ENCODE data around the gene DOK3. TPM values are rescaled to one million over a fixed set of nuclear protein-coding genes. Genes with fewer than 3 reads are reported as not detected.
A peak's percentile ranks its signal among the peaks of the same experiment; 100 is the strongest.

DOK3 gene
- total and polyA plus RNA-seq, 2 experiments from 2014 or later, result 2.2 to 11.1 TPM

- Histone ChIP-seq H3K79me2 (replicated peaks; ENCODE audit: insufficient read depth) (peaks cover under 1% of the 10 kb centered on the region; the same call in 1 of the 2 replicates), H3F3A (replicated peaks; ENCODE audit: low read depth) (peaks cover 19% of the 10 kb centered on the region), H3K27ac (ENCODE audit: low read depth) (0 out of 2 replicates have a peak overlapping the region, but pooled peaks have one; percentile 45), H3K36me3 (ENCODE audit: insufficient read depth) (no peaks in the 10 kb centered on the region), H3K27me3 (ENCODE audit: insufficient read depth) (no peaks in the 10 kb centered on the region), H4K20me1 (replicated peaks; ENCODE audit: insufficient read depth) (no peaks in the 10 kb centered on the region; the same call in 1 of the 2 replicates), H3K9me2 (ENCODE audit: insufficient read depth) (no peaks in the 10 kb centered on the region), H3K4me2 (no peak overlapping the region), H3K4me1 (ENCODE audit: insufficient read depth) (peaks cover 20% of the 10 kb centered on the region), H2AFZ (no peak overlapping the region), H3K4me3 (no peak overlapping the region)
- Mint-ChIP-seq H3K9me3 (no peaks in the 10 kb centered on the region), H3K36me3 (ENCODE audit: low read depth) (peaks cover 17% of the 10 kb centered on the region), H3K27me3 (ENCODE audit: insufficient read depth, low read depth, poor library complexity) (peaks cover 26% of the 10 kb centered on the region), H3K27ac (peak overlapping the region; percentile 88; the same call in 1 of the 2 replicates), H3K4me3 (no peak overlapping the region; the same call in 2 of the 3 replicates), H3K4me1 (peaks cover 38% of the 10 kb centered on the region)
- no peak for DNase-seq (ENCODE audit: low spot score)
- no peak for ATAC-seq
- TF ChIP-seq CREB1 (CRISPR knock-in tag; IDR thresholded peaks at IDR 0.05; ENCODE audit: low read depth) (no peak), ZNF331 (CRISPR knock-in tag; IDR thresholded peaks at IDR 0.05; ENCODE audit: low read depth) (no peak), NANOG (IDR thresholded peaks at IDR 0.05; ENCODE audit: borderline replicate concordance) (no peak), CTCF (conservative IDR thresholded peaks at IDR 0.05; ENCODE audit: low read depth in 2 of 2) (no peak), JUNB (IDR thresholded peaks at IDR 0.05; ENCODE audit: unreplicated experiment) (no peak), POLR2AphosphoS5 (IDR thresholded peaks at IDR 0.05; ENCODE audit: low read depth) (no peak), REST (IDR thresholded peaks at IDR 0.05; ENCODE audit: unreplicated experiment) (no peak), EZH2 (IDR thresholded peaks at IDR 0.05; ENCODE audit: low read depth, unreplicated experiment) (no peak), EZH2phosphoT487 (IDR thresholded peaks at IDR 0.05; ENCODE audit: unreplicated experiment) (no peak), STAT1 (IDR thresholded peaks at IDR 0.05; ENCODE audit: unreplicated experiment) (no peak), ZNF114 (CRISPR knock-in tag; IDR thresholded peaks at IDR 0.05) (no peak), ETS1 (IDR thresholded peaks at IDR 0.05) (no peak), ZNF462 (CRISPR knock-in tag; IDR thresholded peaks at IDR 0.05) (no peak)
Observed at GRCh38 chr5:177477701-177478477, 31.7 kb downstream of the DOK3 start.
